Left cardiac atrium (tissue), 4 donors: Measurements from ENCODE around the gene METAP2. TPM values are rescaled to one million over a fixed set of nuclear protein-coding genes. Genes with fewer than 3 reads are reported as not detected.
A peak's percentile ranks its signal among the peaks of the same experiment; 100 is the strongest.

Experiments used
- ATAC-seq, 2 donors: fragments of 200-7000 bp; cut with Tn5 transposase; one replicate each; pipeline ENCODE4 v1.9.1; 2020; ENCODE audit warnings: mild to moderate bottlenecking in 2 of 2, moderate library complexity in 2 of 2
- DNase-seq: peaks from one replicate; pipeline ENCODE4 v3.0.0-alpha.2; 2020
- intact Hi-C, 2 donors: fragments of 100-400 bp; cut with DNase I; formaldehyde crosslinking; loops; one replicate each; pipeline versions ENCODE4 v1.14.1 to v1.15.1; 2022 to 2023
- total RNA-seq, 2 donors: library from RNA; stranded (reverse); fragmentation: NEBNext Ultra II Directional; extraction: Animal tissue kit (Norgen Biotek cat#: 25700); gene quantifications; one replicate each; pipeline ENCODE4 v1.2.1, GENCODE V29; 2021
- donor health status: DM: no; HTN: yes; CAD: no.
- donor health status: DM: no; HTN: yes; CAD: no; lungs with severe emphysema.
- donor health status: DM: yes; HTN: yes; CAD: no.
- donor health status: Dilated cardiomyopathy.

Gene METAP2
- total RNA-seq, 2 donors from 2014 or later = 51.9 to 60.2 TPM

DNA sequence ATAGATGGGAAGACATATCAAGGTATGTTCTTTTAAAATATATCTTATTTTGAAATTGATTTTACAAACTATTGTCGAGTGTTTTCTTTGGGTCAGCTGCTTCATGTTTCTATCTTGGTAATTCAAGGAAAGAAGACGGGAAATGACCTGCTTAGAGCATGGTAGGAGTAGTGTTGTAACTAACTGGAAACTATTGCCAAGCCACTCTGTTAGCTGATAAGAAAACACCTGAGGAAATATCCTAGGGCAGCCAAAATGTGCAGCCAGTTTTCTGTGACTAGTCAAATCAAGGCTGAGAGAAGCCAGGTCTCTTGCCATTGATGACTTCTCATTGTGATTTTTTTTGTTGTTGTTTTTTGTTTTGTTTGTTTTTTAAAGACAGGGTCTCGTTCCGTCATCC lies 30.2 kb downstream of the METAP2 start:
- no peak for DNase-seq
- ATAC-seq = no peak
- intact Hi-C loops = no loop called here

DNA sequence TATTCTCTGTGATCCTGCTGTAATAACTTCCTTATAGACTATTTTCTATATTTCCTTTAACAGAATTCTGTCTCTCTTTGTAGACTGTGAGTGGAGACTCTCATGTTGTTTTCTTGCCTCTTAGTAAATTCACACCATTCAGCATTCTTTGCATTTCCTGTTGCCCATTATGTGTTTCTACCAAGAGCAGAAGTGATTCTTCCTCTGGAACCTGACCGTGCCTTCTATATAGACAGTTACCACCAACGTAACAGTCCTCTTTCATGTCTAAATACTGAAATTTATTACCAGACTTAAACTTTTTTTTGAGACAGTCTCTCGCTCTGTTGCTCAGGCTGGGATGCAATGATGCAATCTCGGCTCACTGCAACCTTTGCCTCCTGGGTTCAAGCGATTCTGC lies 31.1 kb downstream of the METAP2 start:
- no peak for ATAC-seq
- intact Hi-C loops = no loop called here
- no peak for DNase-seq

DNA sequence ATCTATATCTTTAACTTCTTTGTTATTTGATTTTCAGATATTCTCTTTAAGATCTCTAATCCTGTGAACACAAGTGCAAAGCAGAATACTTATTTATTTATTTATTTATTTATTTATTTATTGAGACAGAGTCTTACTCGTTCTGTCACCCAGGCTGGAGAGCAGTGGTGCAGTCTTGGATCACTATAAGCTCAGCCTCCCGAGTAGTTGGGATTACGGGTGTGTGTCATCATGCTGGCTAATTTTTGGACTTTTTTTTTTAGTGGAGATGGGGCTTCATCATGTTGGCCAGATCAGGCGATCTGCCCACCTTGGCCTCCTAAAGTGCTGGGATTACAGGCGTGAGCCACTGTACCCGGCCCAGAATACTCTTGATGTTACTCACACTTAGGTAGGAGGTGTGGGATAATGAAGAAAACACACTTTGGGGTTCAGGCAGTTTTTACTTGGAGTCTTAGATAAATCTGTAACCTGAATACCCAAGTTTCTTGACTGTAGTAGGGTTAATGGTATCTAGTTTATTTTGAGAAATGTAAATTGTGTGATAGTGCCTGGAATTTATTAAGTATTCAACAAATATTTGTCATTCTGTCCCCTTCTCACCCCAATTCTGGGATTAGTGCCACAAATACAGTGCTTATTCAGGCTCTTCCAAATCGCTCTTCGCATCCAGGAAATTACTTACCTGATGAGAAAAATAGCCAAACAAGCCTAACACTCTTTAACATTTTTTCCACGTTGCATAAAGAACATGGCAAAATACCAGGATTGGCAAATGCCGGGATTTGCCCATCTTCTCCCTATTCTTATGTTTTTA lies 33.0 kb downstream of the METAP2 start:
- ATAC-seq (no peak), DNase-seq (no peak)

DNA sequence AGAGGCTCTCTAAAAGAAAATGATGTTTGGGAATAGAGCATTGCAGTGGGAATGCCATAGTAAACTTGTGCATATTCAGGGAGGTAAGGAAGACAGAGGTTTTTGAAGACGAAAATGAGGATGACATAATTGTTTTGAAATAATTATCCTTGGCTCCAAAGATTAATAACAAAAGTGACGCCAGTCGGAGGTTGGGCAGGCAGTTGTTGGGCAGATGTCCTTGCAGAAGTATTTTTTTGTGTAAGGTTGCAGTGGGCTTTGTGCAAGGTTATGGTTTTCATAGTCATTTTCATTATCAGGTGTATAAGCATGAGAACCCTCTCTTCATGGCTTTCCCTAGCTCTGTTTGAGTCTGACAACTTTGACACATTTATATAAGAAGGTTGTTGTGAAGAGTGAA lies 35.3 kb downstream of the METAP2 start:
- intact Hi-C loops = no loop called here
- DNase-seq = no peak
- no peak for ATAC-seq

More for the DNA sequence above, 33.0 kb downstream of the METAP2 start:
- intact Hi-C loops = no loop called here

DNA sequence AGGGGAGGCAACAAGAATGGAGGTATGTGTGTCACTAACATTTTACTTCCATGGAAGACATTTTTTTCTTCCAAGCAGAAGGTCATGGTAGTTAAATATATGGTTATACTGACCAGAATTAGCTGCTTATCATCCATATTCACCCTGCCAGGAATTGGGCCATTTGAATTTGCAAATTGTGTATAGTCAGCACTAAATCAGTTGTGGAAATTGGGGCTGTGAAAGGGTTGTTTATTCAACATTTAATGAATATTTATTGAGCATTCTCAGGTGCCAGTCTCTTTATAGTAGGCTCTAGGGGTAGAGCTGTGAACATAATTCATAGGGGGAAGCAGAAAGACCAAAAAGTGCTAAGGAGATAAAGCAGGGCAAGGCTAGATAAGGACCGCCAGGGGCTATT lies 38.0 kb downstream of the METAP2 start:
- intact Hi-C loops = no loop called here
- no peak for ATAC-seq
- DNase-seq = no peak

DNA sequence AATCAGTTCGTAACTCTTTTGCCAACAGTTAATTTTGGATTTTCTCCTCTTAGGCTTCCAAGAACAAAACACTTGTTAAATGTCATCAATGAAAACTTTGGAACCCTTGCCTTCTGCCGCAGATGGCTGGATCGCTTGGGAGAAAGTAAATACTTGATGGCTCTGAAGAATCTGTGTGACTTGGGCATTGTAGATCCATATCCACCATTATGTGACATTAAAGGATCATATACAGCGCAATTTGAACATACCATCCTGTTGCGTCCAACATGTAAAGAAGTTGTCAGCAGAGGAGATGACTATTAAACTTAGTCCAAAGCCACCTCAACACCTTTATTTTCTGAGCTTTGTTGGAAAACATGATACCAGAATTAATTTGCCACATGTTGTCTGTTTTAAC lies 39.6 kb downstream of the METAP2 start:
- ATAC-seq (no peak), DNase-seq (no peak)
- intact Hi-C loops = no loop called here

DNA sequence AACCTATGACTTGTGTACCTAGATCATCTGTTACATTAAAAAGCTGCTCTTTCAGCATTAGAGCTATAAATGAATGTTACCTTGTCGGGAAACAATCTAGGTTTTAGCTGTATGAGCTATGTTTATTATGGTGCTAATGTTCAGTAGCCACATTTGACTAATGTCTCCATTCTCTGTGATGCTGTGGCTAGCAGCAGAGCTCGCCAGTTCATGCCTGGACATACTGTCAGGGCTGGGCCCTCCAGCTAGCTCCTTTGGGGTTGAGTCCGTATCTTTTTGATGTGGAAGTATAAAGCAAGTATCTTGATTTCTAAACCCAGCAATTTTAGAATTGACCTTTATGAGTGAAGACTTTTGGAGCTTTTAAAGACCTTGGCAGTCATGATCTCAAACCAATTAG lies 41.2 kb downstream of the METAP2 start:
- intact Hi-C loops = no loop called here
- no peak for ATAC-seq
- no peak for DNase-seq

DNA sequence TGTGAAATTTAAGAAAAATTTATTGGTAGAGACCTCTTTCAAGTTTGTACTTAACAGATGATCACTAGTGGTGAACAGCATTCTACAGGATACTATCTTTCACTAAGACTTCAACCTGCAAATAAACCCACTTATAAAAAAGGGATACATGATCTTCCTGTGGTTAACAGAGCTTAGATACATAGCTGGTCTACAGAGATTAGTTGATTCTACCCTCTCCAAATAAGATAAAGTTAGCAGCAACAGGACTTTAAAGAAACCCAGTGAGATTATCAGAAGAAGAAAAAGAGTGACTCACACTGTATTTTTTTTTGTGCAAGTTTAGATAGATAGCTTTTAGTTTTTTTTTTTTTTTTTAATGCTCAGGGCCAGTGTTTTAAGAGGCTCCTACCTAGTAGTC lies 42.8 kb downstream of the METAP2 start:
- DNase-seq (no peak), ATAC-seq (no peak)
- intact Hi-C loops = no loop called here

DNA sequence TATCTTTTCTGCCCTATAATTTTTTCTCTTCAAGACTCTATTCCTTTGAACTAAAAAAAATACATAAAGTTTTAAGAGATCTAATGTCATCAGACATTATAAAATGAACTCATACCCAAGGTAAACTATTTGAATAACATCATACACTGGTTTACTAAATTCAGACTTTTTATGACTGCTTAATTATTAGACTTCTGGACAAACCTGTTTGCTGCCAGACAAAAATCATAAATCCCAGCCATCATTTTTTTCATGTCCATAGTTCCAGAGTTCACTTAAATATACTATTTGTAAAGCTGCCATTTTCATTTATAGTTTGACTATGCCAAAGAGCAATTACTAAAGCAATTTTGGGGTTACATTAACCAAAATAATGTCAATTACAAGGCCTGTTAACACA lies 43.3 kb downstream of the METAP2 start:
- DNase-seq (no peak), ATAC-seq (no peak)
- intact Hi-C loops = no loop called here

DNA sequence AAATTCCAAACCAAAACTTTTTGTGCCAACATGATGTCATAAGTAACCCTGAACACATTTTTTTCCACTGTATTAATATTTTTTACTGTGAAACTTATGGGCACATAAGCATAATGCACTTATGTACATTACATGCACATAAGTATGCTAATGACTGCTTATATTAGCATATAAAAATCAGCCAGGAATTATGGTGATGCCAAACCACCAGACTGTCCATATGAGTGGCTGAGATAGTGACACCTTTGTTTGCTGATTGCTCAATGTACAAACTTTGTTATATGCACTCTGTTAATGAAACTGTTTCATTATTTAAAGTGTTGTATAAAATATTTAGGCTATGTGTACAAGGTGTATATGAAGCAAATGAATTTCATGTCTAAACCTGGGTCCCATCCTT lies 45.0 kb downstream of the METAP2 start:
- intact Hi-C loops = no loop called here
- no peak for ATAC-seq
- DNase-seq = no peak

DNA sequence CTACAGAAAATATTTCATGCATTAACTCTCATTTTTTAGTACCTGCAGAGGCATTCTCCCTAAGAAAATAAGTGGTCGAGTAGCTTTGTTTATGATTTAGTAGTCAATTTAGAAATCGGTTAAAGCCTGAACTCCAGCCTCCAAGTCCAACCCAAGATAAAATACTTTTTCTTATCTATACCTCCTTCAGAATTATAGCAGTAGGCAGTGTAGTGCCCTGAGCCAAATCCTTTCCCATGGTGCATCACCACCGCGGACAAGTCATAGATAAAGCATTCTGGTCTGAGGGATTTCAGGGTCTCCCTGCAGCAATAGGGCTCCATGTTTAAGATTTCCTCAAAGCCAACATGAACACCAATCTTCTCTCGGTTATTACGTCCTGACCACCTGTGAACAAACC lies 46.9 kb downstream of the METAP2 start:
- intact Hi-C loops = no loop called here
- ATAC-seq = no peak
- no peak for DNase-seq

DNA sequence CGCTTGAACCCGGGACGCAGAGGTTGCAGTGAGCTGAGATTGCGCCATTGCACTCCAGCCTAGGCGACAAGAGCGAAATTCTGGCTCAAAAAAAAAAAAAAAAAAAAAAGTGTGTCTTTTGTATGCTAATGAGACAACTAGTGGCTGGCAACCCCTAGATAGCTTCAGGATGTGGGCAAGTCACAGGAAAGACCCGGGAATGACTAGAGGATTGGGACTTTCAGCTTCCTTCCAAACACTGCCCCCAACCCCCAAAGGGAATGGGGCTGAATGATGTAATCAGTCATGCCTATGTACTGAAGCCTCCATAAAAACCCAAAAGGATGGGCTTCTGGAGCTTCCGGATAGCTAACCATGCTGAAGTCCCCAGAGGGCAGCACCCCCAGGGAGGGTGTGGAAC lies 48.7 kb downstream of the METAP2 start:
- no peak for ATAC-seq
- DNase-seq = no peak
- intact Hi-C loops = no loop called here

DNA sequence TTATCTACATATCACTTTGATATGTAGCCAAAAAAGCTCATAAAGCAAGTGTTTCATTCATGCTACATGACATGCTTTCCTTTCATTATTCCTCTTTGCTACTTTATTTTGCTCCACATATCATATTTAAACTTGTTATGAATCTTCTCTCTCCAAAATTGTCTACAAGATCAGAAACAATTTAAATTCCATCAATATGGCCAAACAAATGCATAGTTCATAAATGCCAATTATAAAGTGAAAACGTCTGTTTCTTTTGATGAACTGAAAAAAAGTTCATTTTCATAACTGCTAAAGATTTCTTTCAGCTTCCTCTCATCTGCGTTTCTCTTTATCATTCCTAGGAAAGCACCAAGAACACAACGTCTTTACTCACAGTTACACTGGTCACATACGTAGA lies 54.5 kb downstream of the METAP2 start:
- no peak for ATAC-seq
- intact Hi-C loops = no loop called here

DNA sequence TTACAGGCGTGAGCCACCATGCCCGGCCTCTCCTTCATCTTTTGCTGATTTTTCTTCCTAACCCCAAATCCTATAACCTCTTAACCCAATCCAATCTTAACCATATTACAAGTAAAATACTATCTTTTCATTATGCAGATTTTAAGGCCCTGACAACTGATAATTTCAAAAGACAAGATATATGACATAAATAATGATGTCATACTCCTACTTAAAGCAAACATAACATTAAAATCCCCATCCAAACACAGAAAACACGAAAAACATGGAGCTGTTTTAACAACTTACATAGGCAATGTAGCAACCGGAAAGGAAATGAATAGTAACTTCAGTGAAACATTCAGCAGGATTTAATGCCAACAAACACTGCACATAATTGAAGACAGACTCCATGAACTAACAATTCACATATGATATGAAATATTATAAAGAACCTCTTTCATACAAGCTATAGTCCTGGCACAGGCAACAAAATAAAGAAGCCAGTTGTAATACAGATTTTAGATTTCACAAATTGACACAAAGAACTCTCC lies 55.8 kb downstream of the METAP2 start:
- intact Hi-C loops = loop anchor here (5.0 to 10.0 kb wide), 3 partner anchors 192 to 415 kb away; no protein-coding TSS in a partner anchor
- no peak for ATAC-seq
- no peak for DNase-seq

More for the DNA sequence above, 54.5 kb downstream of the METAP2 start:
- no peak for DNase-seq

DNA sequence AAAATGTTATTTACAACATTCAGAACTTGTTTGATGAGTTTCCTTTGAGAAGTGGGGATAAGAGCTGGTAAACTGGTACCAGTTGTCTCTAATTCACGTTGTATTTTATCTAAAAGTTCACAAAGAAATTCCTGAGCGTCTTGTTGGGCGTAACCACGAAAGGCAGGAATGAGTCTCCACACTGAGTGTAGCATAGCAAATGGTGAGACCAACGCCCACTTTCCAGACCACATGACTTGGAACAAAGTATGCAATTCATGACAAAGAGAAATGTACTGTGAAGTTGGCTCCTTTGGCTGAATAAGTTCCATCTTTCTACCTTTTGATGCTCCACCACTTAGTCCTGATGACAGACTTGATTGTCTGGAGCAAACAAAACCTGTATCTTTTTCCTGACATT lies 58.9 kb downstream of the METAP2 start:
- intact Hi-C loops = loop anchor here (5.0 to 10.0 kb wide), 3 partner anchors 196 to 418 kb away; no protein-coding TSS in a partner anchor
- ATAC-seq (peak in 1 of 2 donors; percentile 83), DNase-seq (no peak)

DNA sequence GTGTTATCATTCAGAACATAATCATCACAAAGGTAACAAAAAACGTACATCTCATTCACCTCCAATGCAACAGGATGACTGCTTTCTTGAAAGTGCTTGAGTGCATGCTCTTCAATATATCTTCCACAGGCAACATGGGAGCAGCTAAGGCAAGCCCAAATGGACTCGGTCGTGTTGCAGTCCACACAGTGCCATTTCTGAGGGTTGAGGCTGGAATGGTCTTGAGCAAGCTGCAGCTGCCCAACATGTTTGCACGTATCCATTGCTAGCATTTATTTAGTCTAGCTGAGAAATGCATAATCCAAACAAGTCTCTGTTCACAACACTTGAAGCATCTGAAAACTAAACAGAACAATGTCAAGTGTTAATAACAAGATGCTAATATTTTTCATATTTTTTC lies 60.0 kb downstream of the METAP2 start:
- DNase-seq = no peak
- ATAC-seq = peak in 1 of 2 donors; percentile 18
- intact Hi-C loops = loop anchor here (5.0 to 10.0 kb wide), 3 partner anchors 197 to 419 kb away; no protein-coding TSS in a partner anchor

DNA sequence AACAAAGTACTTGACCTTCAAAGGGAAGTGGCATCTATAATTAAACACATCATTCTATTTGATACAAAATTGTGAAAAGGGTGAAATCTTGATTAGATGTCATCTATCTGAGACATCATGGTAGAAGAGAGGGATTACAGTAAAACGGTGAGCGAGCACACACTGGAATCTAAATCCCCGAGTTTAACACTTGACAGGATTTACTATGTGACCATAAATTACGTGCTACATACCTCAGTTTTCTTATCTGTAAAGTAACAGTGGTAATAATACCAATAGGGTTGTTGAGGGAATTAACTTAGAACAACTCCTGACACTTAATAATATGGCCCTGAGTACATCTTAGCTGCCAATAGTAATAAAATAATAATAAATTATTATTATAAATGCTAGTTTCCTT lies 64.1 kb downstream of the METAP2 start:
- ATAC-seq = no peak
- intact Hi-C loops = loop anchor here in 1 of 2 donors (10.0 kb wide), 1 partner anchor 423 kb away; no protein-coding TSS in a partner anchor
- no peak for DNase-seq

DNA sequence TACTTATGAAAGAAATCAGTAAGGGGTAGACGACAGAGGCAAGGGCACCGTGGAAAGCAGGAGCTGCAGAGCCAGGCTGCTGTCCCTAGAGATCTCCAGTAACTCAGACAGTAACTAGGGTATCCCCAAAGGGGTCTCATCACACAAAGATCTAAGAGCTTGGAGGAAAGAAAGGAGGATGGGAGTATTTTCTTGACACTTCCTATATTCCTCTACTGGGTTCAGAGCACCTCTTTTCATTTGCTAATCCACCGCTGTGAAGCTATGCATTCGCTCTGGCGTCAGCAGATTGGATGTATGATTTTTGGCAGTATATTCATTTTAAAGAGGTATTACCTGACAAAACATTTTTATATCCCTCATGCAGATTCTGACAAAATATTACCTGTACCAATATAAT lies 64.7 kb downstream of the METAP2 start:
- intact Hi-C loops = loop anchor here in 1 of 2 donors (10.0 kb wide), 1 partner anchor 424 kb away; no protein-coding TSS in a partner anchor
- ATAC-seq = no peak
- DNase-seq = no peak

DNA sequence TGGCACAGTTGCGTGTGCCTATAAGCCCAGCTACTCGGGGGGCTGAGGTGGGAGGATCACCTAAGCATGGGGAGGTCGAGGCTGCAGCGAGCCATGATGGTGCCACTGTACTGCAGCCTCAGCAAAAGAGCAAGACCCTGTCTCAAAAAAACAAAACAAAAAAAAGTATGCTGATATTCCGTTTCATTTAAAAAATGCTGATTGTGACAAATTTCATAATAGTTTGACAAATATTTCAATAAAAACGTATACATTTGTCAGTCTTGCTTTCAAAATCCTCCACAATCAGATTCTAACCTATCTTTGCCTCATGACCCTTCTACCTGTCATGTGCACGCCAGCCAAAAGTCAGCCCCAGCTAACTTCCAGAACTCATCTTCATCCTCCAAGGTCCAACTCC lies 67.5 kb downstream of the METAP2 start:
- intact Hi-C loops = no loop called here
- ATAC-seq = no peak
- DNase-seq = no peak

DNA sequence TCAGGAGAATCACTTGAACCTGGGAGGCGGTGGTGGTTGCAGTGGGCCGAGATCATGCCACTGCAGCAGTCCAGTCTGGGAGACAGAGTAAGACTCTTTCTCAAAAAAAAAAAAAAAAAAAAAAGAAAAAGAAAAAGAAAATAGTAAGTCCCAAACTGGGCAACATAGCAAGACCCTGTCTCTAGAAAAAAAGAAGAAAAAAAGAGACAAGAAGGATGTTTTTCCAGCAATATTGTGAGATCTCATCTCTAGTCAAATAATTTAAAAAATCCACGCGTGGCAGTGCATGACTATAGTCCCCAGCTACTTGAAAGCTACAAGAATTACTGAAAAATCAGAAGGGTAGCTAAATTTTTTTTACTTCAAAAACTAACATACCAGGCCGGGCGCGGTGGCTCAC lies 69.4 kb downstream of the METAP2 start:
- no peak for ATAC-seq
- no peak for DNase-seq
- intact Hi-C loops = no loop called here

DNA sequence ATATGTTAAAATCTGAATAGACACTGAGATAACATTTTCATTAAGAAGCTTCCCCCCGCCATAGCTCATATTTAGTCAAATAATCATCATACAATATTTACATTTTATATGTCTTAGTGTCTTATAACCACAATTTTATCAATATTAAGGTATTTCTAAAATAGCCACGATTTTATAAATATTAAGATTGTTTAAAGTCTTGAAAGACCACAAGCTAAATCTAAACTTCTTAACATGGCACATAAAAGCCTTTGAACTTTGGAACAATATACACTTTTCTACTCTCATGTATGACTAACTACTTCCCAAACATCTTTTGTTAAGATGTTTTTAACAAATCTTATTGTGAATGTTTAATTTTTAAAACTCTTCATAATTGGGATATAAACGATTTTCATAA lies 70.8 kb downstream of the METAP2 start:
- no peak for DNase-seq
- intact Hi-C loops = no loop called here
- no peak for ATAC-seq
